HEK293 (cell line): ENCODE results near the gene DDRGK1.

ENCODE experiments used
- CTCF ChIP-seq: fragments of 450-650 bp; formaldehyde crosslinking; IDR thresholded peaks from 2 replicates; pipeline ENCODE4 v1.5.1; 2016; ENCODE audit warnings: missing biosample characterization, missing genetic modification characterization
- KLF9 ChIP-seq: fragments of 450-650 bp; formaldehyde crosslinking; IDR thresholded peaks from 2 replicates; pipeline ENCODE4 v1.5.1; 2016; ENCODE audit warnings: missing biosample characterization, missing genetic modification characterization, low read depth
- PBX3 ChIP-seq: sonication (generic); formaldehyde crosslinking; IDR thresholded peaks from 2 replicates; pipeline ENCODE4 v1.8.1; 2022; ENCODE audit warnings: mild to moderate bottlenecking, moderate library complexity, missing genetic modification reagents
- REPIN1 ChIP-seq: fragments of 450-650 bp; formaldehyde crosslinking; IDR thresholded peaks from 2 replicates; pipeline ENCODE4 v1.5.1; 2017; ENCODE audit warnings: missing biosample characterization, missing genetic modification characterization, low read depth
- SP2 ChIP-seq: fragments of 450-650 bp; formaldehyde crosslinking; IDR thresholded peaks from 2 replicates; pipeline ENCODE4 v1.5.1; 2016; ENCODE audit warnings: missing biosample characterization, missing genetic modification characterization
- ZBTB21 ChIP-seq: fragments of 450-650 bp; formaldehyde crosslinking; IDR thresholded peaks from 2 replicates; pipeline ENCODE4 v1.5.1; 2017; ENCODE audit warnings: missing biosample characterization, missing genetic modification characterization
- ZBTB44 ChIP-seq: fragments of 450-650 bp; IDR thresholded peaks from 2 replicates; pipeline ENCODE4 v1.5.1; 2018; ENCODE audit warnings: missing biosample characterization, mild to moderate bottlenecking, missing genetic modification characterization
- ZBTB49 ChIP-seq: fragments of 450-650 bp; formaldehyde crosslinking; IDR thresholded peaks from 2 replicates; pipeline ENCODE4 v1.5.1; 2016; ENCODE audit warnings: missing biosample characterization, missing genetic modification characterization, low read depth
- ZNF146 ChIP-seq: fragments of 450-650 bp; formaldehyde crosslinking; IDR thresholded peaks from 2 replicates; pipeline ENCODE4 v1.5.1; 2016; ENCODE audit warnings: missing biosample characterization, missing genetic modification characterization
- ZNF513 ChIP-seq: fragments of 450-650 bp; IDR thresholded peaks from 2 replicates; pipeline ENCODE4 v1.5.1; 2018; ENCODE audit warnings: missing biosample characterization, missing genetic modification characterization
- ZNF596 ChIP-seq: fragments of 450-650 bp; IDR thresholded peaks from 2 replicates; pipeline ENCODE4 v1.5.0; 2018; ENCODE audit warnings: missing biosample characterization, mild to moderate bottlenecking, missing genetic modification characterization, moderate library complexity
- ZNF837 ChIP-seq: fragments of 450-650 bp; formaldehyde crosslinking; IDR thresholded peaks from 2 replicates; pipeline ENCODE4 v1.5.1; 2016; ENCODE audit warnings: missing biosample characterization, missing genetic modification characterization

- TF ChIP-seq ZBTB49 (tag by site-specific recombination) (no peak), CTCF (tag by site-specific recombination) (no peak), ZBTB44 (tag by site-specific recombination) (no peak), ZNF146 (tag by site-specific recombination) (no peak), REPIN1 (tag by site-specific recombination) (no peak), ZNF837 (tag by site-specific recombination) (no peak), PBX3 (CRISPR knock-in tag) (no peak), ZNF513 (tag by site-specific recombination) (no peak), KLF9 (tag by site-specific recombination) (no peak), ZBTB21 (tag by site-specific recombination) (no peak), SP2 (tag by site-specific recombination) (no peak), ZNF596 (tag by site-specific recombination) (no peak)
Observed at GRCh38 chr20:3171391-3172125, 32.9 kb downstream of the DDRGK1 start.
